HL-60 (cell line): Measurements from ENCODE around the gene CHIT1.

ENCODE experiments used
- DNase-seq, 2 experiments: peaks; one replicate each; pipeline ENCODE4 v3.0.0-alpha.2; 2010 to 2020; ENCODE audit warnings: low read depth in 1 of 2, low spot score in 1 of 2
- H3K27ac ChIP-seq: fragments of 250-450 bp; sonication (Bioruptor Pico); replicated peaks from 2 replicates; pipeline ENCODE4 v1.5.1; 2020; ENCODE audit warnings: mild to moderate bottlenecking, moderate library complexity
- H3K27me3 ChIP-seq: fragments of 250-450 bp; sonication (Bioruptor Pico); 2 replicates; pipeline ENCODE4 v1.5.1; 2021; ENCODE audit warnings: mild to moderate bottlenecking, moderate library complexity; ENCODE audit not compliant: insufficient read depth, poor library complexity, severe bottlenecking
- H3K4me3 ChIP-seq: replicated peaks from 2 replicates; pipeline ENCODE4 v1.5.1; 2011; ENCODE audit warnings: mild to moderate bottlenecking, control low read depth, low read length; ENCODE audit not compliant: insufficient read depth
- GABPA ChIP-seq: IDR thresholded peaks from 2 replicates; pipeline ENCODE4 v1.6.1; 2012; ENCODE audit warnings: low read depth
- POLR2AphosphoS5 ChIP-seq: IDR thresholded peaks from 2 replicates; pipeline ENCODE4 v1.6.1; 2012; ENCODE audit warnings: low read depth
- SPI1 ChIP-seq: IDR thresholded peaks from 2 replicates; pipeline ENCODE4 v1.6.1; 2012; ENCODE audit warnings: low read depth, mild to moderate bottlenecking, borderline replicate concordance
- TF ChIP-seq, protein P1 (sequence below): IDR thresholded peaks from one replicate; pipeline ENCODE4 v1.5.1; 2011; ENCODE audit warnings: low read length, control low read depth, inconsistent platforms; ENCODE audit not compliant: insufficient read depth
- TF ChIP-seq, protein P2 (sequence below): IDR thresholded peaks from 2 replicates; pipeline ENCODE4 v1.6.1; 2012; ENCODE audit warnings: low read depth; ENCODE audit not compliant: insufficient replicate concordance

CHIT1 gene

DNA sequence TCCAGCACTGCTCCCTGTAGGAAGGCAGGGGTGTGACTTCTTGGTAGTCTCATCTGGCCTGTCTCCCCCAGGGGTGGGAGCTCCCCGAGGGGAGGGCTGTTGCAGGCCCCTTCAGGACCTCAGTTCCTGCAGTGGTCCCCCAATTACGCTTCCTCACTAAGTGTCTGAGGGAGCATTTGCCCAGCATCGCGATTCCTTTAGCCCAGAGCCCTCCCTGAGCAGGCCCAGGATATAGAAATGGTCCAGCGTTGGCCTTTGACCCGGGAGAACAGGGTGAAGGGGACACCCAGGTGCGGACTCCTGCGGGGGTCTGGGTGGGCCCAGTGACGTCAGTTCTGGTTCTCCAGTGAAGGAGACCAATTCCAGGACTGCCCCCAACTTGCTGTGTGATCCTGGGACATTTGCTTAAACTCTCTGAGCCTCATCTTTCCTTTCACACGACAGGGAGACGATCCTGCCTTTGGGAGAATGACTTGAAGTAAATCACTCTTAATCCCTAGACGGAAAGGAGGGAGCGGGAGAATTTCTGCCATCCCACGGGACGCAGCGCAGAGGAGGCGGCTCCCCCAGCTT, 43.2 kb upstream of the CHIT1 start:
- no peak overlapping the region for H3K4me3 ChIP-seq
- DNase-seq: no peak
- H3K27ac ChIP-seq: no peak overlapping the region
- TF ChIP-seq, protein P1, sequence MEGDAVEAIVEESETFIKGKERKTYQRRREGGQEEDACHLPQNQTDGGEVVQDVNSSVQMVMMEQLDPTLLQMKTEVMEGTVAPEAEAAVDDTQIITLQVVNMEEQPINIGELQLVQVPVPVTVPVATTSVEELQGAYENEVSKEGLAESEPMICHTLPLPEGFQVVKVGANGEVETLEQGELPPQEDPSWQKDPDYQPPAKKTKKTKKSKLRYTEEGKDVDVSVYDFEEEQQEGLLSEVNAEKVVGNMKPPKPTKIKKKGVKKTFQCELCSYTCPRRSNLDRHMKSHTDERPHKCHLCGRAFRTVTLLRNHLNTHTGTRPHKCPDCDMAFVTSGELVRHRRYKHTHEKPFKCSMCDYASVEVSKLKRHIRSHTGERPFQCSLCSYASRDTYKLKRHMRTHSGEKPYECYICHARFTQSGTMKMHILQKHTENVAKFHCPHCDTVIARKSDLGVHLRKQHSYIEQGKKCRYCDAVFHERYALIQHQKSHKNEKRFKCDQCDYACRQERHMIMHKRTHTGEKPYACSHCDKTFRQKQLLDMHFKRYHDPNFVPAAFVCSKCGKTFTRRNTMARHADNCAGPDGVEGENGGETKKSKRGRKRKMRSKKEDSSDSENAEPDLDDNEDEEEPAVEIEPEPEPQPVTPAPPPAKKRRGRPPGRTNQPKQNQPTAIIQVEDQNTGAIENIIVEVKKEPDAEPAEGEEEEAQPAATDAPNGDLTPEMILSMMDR: no peak
- TF ChIP-seq, protein P2, sequence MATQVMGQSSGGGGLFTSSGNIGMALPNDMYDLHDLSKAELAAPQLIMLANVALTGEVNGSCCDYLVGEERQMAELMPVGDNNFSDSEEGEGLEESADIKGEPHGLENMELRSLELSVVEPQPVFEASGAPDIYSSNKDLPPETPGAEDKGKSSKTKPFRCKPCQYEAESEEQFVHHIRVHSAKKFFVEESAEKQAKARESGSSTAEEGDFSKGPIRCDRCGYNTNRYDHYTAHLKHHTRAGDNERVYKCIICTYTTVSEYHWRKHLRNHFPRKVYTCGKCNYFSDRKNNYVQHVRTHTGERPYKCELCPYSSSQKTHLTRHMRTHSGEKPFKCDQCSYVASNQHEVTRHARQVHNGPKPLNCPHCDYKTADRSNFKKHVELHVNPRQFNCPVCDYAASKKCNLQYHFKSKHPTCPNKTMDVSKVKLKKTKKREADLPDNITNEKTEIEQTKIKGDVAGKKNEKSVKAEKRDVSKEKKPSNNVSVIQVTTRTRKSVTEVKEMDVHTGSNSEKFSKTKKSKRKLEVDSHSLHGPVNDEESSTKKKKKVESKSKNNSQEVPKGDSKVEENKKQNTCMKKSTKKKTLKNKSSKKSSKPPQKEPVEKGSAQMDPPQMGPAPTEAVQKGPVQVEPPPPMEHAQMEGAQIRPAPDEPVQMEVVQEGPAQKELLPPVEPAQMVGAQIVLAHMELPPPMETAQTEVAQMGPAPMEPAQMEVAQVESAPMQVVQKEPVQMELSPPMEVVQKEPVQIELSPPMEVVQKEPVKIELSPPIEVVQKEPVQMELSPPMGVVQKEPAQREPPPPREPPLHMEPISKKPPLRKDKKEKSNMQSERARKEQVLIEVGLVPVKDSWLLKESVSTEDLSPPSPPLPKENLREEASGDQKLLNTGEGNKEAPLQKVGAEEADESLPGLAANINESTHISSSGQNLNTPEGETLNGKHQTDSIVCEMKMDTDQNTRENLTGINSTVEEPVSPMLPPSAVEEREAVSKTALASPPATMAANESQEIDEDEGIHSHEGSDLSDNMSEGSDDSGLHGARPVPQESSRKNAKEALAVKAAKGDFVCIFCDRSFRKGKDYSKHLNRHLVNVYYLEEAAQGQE: no peak
- TF ChIP-seq SPI1: no peak
- no peak for TF ChIP-seq POLR2AphosphoS5
- TF ChIP-seq GABPA: no peak
- no peaks in the 10 kb centered on the region for H3K27me3 ChIP-seq

DNA sequence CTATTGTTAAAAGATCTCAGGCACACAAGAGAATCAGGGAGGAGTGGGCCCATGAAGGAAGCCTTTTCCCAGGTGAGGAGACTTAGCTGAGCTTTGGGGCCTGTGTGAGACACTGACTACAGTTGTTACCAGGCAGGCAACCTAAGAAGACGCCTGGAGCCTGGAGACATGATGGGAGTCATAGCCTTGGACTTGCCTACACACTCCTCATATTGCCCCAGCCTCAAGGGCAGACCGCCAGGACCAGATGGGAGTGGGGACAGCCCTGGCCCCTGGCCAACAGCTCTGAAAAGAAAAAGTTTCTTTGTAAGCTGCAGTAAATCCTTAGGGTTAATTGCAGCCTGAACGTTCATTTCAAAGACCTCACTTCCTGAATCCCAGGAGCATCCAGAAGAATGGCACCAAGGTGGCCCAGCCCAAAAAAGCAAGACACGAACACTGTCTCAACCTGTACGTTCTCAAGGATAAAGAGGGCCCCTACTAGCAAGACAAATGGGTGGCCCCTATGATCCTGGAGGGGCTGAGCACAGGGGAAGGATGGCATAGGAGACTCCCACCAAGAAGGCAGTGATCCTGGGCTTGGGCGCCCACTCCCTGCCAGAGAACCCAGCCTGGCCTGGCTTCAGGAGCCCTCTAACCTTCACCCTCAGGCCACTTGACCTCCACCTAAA, 42.6 kb upstream of the CHIT1 start:
- H3K27me3 ChIP-seq: no peaks in the 10 kb centered on the region
- DNase-seq: no peak
- H3K4me3 ChIP-seq: no peak overlapping the region
- TF ChIP-seq GABPA (no peak), SPI1 (no peak), POLR2AphosphoS5 (no peak)
- TF ChIP-seq, protein P1: no peak
- H3K27ac ChIP-seq: no peak overlapping the region

DNA sequence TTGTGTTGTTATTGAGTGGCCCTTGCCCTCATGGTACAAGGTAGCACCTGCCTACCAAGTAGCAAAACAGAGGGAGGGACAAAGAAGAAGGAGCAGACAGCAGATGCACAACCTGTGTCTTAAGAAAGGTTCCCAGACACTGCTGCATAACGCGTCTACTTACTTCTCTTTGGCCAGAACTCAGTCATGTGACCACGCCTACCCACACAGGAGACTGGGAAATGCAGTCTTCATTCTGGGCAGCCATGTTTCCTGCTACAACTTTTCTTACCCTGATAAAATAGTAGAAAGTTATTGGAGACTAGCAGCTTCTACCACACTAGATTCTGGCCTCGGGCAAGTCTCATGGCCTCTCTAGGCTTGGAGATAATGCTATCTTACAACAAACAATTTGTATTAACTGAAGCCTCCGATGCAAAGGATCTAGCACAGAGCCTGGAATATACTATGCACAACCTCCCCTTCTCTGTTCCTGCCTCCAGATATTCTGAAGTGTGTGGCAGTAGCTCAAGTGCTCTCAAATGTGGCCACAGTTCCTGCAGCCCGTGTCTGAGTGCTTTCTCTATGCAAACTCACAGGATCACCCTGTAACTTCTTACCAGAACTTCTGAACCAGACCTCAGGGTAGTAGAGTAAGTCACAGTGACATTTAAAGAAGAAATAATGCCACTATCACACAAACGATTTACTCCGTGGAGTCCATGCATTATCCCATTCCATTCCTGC, 41.7 kb upstream of the CHIT1 start:
- H3K27me3 ChIP-seq: no peaks in the 10 kb centered on the region
- no peak for TF ChIP-seq GABPA
- TF ChIP-seq POLR2AphosphoS5: no peak
- TF ChIP-seq, protein P2: no peak
- TF ChIP-seq, protein P1: no peak
- no peak for TF ChIP-seq SPI1
- peak in 1 of 2 experiments; percentile 88 for DNase-seq
- no peak overlapping the region for H3K27ac ChIP-seq
- H3K4me3 ChIP-seq: no peak overlapping the region
